Endothelial cell of umbilical vein (primary cell): Measurements from ENCODE around the gene CRYBG3. TPM values are rescaled to one million over a fixed set of nuclear protein-coding genes. Genes with fewer than 3 reads are reported as not detected.

ENCODE experiments used
- BruUV-seq: library from RNA; stranded (reverse); fragments of 400-500 nt; replicated peaks from 2 replicates; lab custom pipeline; 2021; lab: Mats Ljungman, UMichigan
- CTCF ChIA-PET: fragments of 300-600, 350-600 bp; sonication (Branson Sonifier 250); formaldehyde crosslinking; loops from one replicate; lab custom pipeline; 2021; ENCODE audit warnings: antibody characterized with exemption, inconsistent platforms; lab: Charles Lee
- POLR2A ChIA-PET: fragments of 300-600, 350-600 bp; sonication (Branson Sonifier 250); formaldehyde crosslinking; loops from one replicate; lab custom pipeline; 2021; ENCODE audit warnings: antibody characterized with exemption, inconsistent platforms; lab: Charles Lee
- DNase-seq: peaks from one replicate; pipeline ENCODE4 v3.0.0-alpha.2; 2011; ENCODE audit warnings: low read depth, low spot score
- FAIRE-seq: peaks from 2 replicates; lab custom pipeline; 2011; peaks lifted over from hg19 to GRCh38; lab: Jason Lieb, UNC
- H2AFZ ChIP-seq: 2 replicates; pipeline ENCODE4 v1.6.0; 2012; ENCODE audit warnings: low read depth, low read length, control low read depth, inconsistent platforms
- H3K27ac ChIP-seq: 2 replicates; pipeline ENCODE4 v1.5.1; 2011; ENCODE audit warnings: low read depth, mild to moderate bottlenecking, control low read depth, low read length, moderate library complexity; ENCODE audit not compliant: insufficient read depth
- H3K27me3 ChIP-seq, 2 experiments: 2 replicates each; pipeline versions ENCODE4 v1.6.0 to v1.6.1; 2011; ENCODE audit warnings: low read length in 2 of 2, mixed read lengths in 1 of 2; ENCODE audit not compliant: control insufficient read depth in 2 of 2, insufficient read depth in 2 of 2
- H3K36me3 ChIP-seq, 2 experiments: 2 replicates in 1 of 2; 3 replicates in 1 of 2; pipeline ENCODE4 v1.5.1; 2011; ENCODE audit warnings: low read length in 2 of 2, mild to moderate bottlenecking in 1 of 2, moderate library complexity in 1 of 2; ENCODE audit not compliant: control insufficient read depth in 2 of 2, insufficient read depth in 2 of 2; ENCODE audit errors: extremely low read depth in 1 of 2
- H3K4me1 ChIP-seq: 3 replicates; pipeline ENCODE4 v1.5.1; 2011; ENCODE audit warnings: mild to moderate bottlenecking, low read length; ENCODE audit not compliant: control insufficient read depth, insufficient read depth; ENCODE audit errors: extremely low read depth
- H3K4me2 ChIP-seq: 2 replicates; pipeline ENCODE4 v1.6.1; 2011; ENCODE audit warnings: low read length, control low read depth, mixed read lengths; ENCODE audit not compliant: insufficient read depth
- H3K4me3 ChIP-seq, 3 experiments: fragments of 200-600 bp in 1 of 3; sonication (generic), shearing (Covaris generic) in 1 of 3; replicated peaks in 1 of 3; 2 replicates each; pipeline ENCODE4 v1.5.1; 2011 to 2016; ENCODE audit warnings: control low read depth in 3 of 3, low read length in 3 of 3, mild to moderate bottlenecking in 2 of 3, inconsistent platforms in 1 of 3, low read depth in 1 of 3, moderate library complexity in 1 of 3; ENCODE audit not compliant: insufficient read depth in 1 of 3
- H3K79me2 ChIP-seq: 2 replicates; pipeline ENCODE4 v1.6.0; 2012; ENCODE audit warnings: low read length, inconsistent platforms; ENCODE audit not compliant: control insufficient read depth, insufficient read depth
- H3K9ac ChIP-seq: replicated peaks from 2 replicates; pipeline ENCODE3; 2011; ENCODE audit warnings: low read length, control low read depth; ENCODE audit not compliant: insufficient read depth; ENCODE audit errors: extremely low read depth
- H3K9me1 ChIP-seq: replicated peaks from 3 replicates; pipeline ENCODE4 v1.6.0; 2011; ENCODE audit warnings: mild to moderate bottlenecking, low read length; ENCODE audit not compliant: control insufficient read depth, insufficient read depth; ENCODE audit errors: extremely low read depth
- H3K9me3 ChIP-seq: replicated peaks from 2 replicates; pipeline ENCODE4 v1.5.1; 2012; ENCODE audit warnings: low read length, inconsistent platforms; ENCODE audit not compliant: control insufficient read depth, insufficient read depth
- H4K20me1 ChIP-seq: replicated peaks from 2 replicates; pipeline ENCODE3; 2011; ENCODE audit warnings: mild to moderate bottlenecking, low read length; ENCODE audit not compliant: control insufficient read depth, insufficient read depth; ENCODE audit errors: extremely low read depth
- EZH2 ChIP-seq: IDR thresholded peaks from 2 replicates; pipeline ENCODE4 v1.6.1; 2012; ENCODE audit warnings: borderline replicate concordance, low read depth, mild to moderate bottlenecking, moderate library complexity, low read length, inconsistent platforms; ENCODE audit not compliant: severe bottlenecking
- FOS ChIP-seq: IDR thresholded peaks from 2 replicates; pipeline ENCODE4 v1.6.1; 2011; ENCODE audit warnings: mild to moderate bottlenecking, low read length, moderate library complexity, borderline replicate concordance; ENCODE audit not compliant: insufficient read depth
- GATA2 ChIP-seq: IDR thresholded peaks from 2 replicates; pipeline ENCODE4 v1.7.0; 2011; ENCODE audit warnings: low read depth, mild to moderate bottlenecking, moderate library complexity, mixed read lengths, low read length; ENCODE audit not compliant: insufficient read length, insufficient read depth
- JUN ChIP-seq: IDR thresholded peaks from 2 replicates; pipeline ENCODE4 v1.6.1; 2011; ENCODE audit warnings: borderline replicate concordance, low read depth; ENCODE audit not compliant: insufficient read length, insufficient read depth
- MYC ChIP-seq: IDR thresholded peaks from one replicate; pipeline ENCODE4 v1.6.1; 2011; ENCODE audit warnings: mild to moderate bottlenecking, low read depth, low read length
- POLR2A ChIP-seq: IDR thresholded peaks from 2 replicates; pipeline ENCODE4 v1.6.1; 2012; ENCODE audit warnings: low read depth, mild to moderate bottlenecking, control low read depth, low read length
- POLR2AphosphoS5 ChIP-seq: IDR thresholded peaks from 2 replicates; pipeline ENCODE4 v1.6.1; 2012; ENCODE audit warnings: low read depth, mild to moderate bottlenecking, control low read depth, low read length, moderate library complexity; ENCODE audit not compliant: insufficient read depth
- dilution Hi-C: fragments of 300-500 bp; cut with MboI; formaldehyde crosslinking; loops from one replicate; pipeline ENCODE4 v1.15.0; 2019; ENCODE audit warnings: low sequenced_read_pairs; ENCODE audit not compliant: extremely low pct_ligation_motif_present
- intact Hi-C: fragments of 100-400 bp; cut with micrococcal nuclease; formaldehyde crosslinking; loops from one replicate; pipeline ENCODE4 v1.10.0; 2022
- polyA plus RNA-seq, 4 experiments: library from polyadenylated mRNA; depleted of rRNA in 3 of 4; stranded (reverse) in 3 of 4; unstranded in 1 of 4; fragments of >200 nt; gene quantifications; 2 replicates each; pipeline versions ENCODE4 v1.2.1 to v1.2.3, GENCODE V29; 2011 to 2012; ENCODE audit warnings: missing spikeins in 1 of 4
- total RNA-seq: library from RNA; stranded (reverse); gene quantifications from 2 replicates; pipeline ENCODE4 v1.2.3, GENCODE V29; 2021
- TF ChIP-seq, protein P1 (sequence below): IDR thresholded peaks from 2 replicates; pipeline ENCODE4 v1.6.1; 2011; ENCODE audit not compliant: insufficient read depth, insufficient read length
- TF ChIP-seq, protein P2 (sequence below), 2 donors: IDR thresholded peaks; 1 replicate in 1 of 2; 2 replicates in 1 of 2; pipeline ENCODE4 v1.5.1; 2011; ENCODE audit warnings: low read length in 2 of 2, mild to moderate bottlenecking in 2 of 2, moderate library complexity in 2 of 2, control low read depth in 1 of 2, inconsistent platforms in 1 of 2, low read depth in 1 of 2; ENCODE audit not compliant: insufficient read depth in 1 of 2; ENCODE audit errors: extremely low read depth in 1 of 2

The CRYBG3 gene
- total and polyA plus RNA-seq, 2 donors (not counting 3 experiments of a cell fraction or from before 2014, with no cell fraction given): 2.8 to 15.0 TPM

DNA sequence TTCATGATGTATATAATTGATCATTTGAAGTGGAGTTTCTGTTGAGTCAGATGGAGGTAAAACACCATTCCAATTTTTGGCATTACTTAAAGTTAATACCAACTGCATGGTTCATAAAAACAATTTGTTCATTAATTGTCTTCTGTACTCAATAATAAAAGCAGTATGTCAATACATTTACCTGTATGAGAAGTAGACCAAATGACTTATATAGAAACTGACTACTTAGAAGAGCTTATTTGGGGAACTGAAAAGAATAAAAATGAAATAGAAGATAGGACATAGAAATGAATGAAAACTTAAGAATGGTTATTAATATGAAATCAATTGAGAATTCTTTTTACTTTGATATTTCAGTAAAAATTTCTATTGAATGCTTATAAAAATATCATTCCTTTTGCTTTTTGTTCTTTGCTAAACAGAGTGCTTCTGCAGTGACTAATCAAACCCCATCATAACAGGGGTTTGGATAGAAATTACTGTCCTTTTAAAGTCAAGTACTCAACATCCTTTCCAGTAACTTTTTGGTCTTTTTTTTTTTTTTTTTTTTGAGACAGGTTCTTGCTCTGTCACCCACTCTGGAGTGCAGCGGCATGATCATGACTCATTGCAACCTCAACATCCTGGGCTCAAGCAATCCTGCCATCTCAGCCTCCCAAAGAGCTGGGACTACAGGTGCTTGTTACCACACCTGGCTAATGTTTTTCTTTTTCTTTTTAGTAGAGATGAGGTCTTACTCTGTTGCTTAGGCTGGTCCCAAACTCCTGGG is 6.5 kb upstream of the CRYBG3 start:
- dilution Hi-C loops: no loop called here
- POLR2A ChIA-PET: no interaction called here
- H3K36me3 ChIP-seq: no peaks in the 10 kb centered on the region
- BruUV-seq: no TSS peak
- no peaks in the 10 kb centered on the region for H3K9me3 ChIP-seq
- no peak for FAIRE-seq
- no peaks in the 10 kb centered on the region for H3K27me3 ChIP-seq
- H3K79me2 ChIP-seq: no peaks in the 10 kb centered on the region
- H3K4me3 ChIP-seq: no peak overlapping the region
- no peaks in the 10 kb centered on the region for H3K4me1 ChIP-seq
- H3K9ac ChIP-seq: no peak overlapping the region
- TF ChIP-seq, protein P1, sequence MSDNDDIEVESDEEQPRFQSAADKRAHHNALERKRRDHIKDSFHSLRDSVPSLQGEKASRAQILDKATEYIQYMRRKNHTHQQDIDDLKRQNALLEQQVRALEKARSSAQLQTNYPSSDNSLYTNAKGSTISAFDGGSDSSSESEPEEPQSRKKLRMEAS: no peak
- TF ChIP-seq POLR2AphosphoS5: no peak
- no peak for TF ChIP-seq JUN
- no peak for TF ChIP-seq GATA2
- TF ChIP-seq, protein P2, sequence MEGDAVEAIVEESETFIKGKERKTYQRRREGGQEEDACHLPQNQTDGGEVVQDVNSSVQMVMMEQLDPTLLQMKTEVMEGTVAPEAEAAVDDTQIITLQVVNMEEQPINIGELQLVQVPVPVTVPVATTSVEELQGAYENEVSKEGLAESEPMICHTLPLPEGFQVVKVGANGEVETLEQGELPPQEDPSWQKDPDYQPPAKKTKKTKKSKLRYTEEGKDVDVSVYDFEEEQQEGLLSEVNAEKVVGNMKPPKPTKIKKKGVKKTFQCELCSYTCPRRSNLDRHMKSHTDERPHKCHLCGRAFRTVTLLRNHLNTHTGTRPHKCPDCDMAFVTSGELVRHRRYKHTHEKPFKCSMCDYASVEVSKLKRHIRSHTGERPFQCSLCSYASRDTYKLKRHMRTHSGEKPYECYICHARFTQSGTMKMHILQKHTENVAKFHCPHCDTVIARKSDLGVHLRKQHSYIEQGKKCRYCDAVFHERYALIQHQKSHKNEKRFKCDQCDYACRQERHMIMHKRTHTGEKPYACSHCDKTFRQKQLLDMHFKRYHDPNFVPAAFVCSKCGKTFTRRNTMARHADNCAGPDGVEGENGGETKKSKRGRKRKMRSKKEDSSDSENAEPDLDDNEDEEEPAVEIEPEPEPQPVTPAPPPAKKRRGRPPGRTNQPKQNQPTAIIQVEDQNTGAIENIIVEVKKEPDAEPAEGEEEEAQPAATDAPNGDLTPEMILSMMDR (IDR thresholded peaks at IDR 0.05; ENCODE audit: extremely low read depth in 1 of 2, insufficient read depth in 1 of 2, low read depth in 1 of 2, low read length in 2 of 2): no peak
- TF ChIP-seq MYC: no peak
- no peak for TF ChIP-seq EZH2
- no peak for TF ChIP-seq POLR2A
- TF ChIP-seq FOS: no peak
- DNase-seq: no peak
- intact Hi-C loops: no loop called here
- CTCF ChIA-PET: interaction anchor here (0.7 to 2.7 kb wide), 4 partner anchors 43 to 1041 kb away, joined by 3 to 14 read pairs (median 4); no protein-coding TSS in a partner anchor
- no peak overlapping the region for H3K27ac ChIP-seq
- no peak overlapping the region for H3K4me2 ChIP-seq
- no peaks in the 10 kb centered on the region for H3K9me1 ChIP-seq
- no peaks in the 10 kb centered on the region for H4K20me1 ChIP-seq
- no peak overlapping the region for H2AFZ ChIP-seq
